Measurements from ENCODE around the gene RNF130. TPM values are rescaled to one million over a fixed set of nuclear protein-coding genes. Genes with fewer than 3 reads are reported as not detected.

The RNF130 gene
- total and polyA plus RNA-seq, 3 experiments from 2014 or later = 15.7 to 22.7 (median 15.9) TPM

DNA sequence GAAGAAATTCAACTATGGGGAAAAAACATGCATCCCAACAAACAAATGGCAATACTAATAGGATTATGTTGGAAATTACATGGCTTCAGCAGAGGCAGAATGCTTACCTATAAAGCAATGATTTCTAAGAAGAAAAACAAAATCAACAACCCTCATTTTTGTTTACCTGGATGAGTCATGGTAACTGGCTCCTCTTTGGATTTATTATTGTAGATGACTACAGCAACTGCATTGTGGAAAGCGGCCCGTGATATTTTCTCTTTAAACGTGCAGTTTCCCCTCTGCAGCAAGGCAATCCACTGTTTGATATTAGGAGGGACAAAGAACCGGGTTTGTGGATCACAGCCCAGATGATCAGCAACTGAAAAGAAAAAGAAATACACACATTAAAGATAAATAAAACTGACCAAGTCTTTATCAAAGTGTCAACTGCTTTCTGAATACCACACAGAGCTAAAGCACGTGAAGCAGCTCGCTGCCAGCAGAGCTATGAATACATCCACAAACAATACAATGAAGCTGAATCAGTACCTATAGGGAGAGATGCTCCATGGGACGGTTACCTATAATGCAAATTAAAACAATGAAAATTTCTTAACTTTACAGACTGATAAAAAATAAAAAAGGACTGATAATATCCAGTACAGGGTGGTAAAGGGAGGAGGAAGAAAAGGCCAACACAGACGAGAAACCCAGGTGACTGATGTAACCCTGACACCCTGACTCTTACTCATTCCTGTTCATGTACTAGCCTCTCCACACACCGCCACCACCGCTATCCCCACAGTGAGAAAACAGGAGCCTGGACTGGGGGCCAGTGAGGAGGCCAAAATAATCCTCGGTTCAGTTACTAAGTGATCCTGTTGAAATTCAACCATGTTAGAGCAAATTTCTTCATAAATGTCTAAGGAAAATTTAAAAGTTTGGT is 31.0 kb downstream of the RNF130 start:
- H3K36me3 Mint-ChIP-seq = peaks cover 14 to 40% (median 31%) of the 10 kb centered on the region in 3 donors
- CTCF ChIA-PET = no interaction called here
- Histone ChIP-seq H3K36me3 (ENCODE audit: insufficient read depth, low read length) (no peaks in the 10 kb centered on the region), H3K9me3 (ENCODE audit: low read length) (no peaks in the 10 kb centered on the region), H3K27me3 (ENCODE audit: insufficient read depth, low read length, poor library complexity, severe bottlenecking) (no peaks in the 10 kb centered on the region), H3K4me3 (ENCODE audit: low read length) (no peak overlapping the region), H3K27ac (ENCODE audit: low read depth, low read length) (no peak overlapping the region), H3K4me1 (ENCODE audit: insufficient read depth, low read length) (no peaks in the 10 kb centered on the region)
- H3K27ac Mint-ChIP-seq = peak overlapping the region in 1 of 8 donors; percentile 22
- H3K9me3 Mint-ChIP-seq = peaks cover 8 to 13% (median 12%) of the 10 kb centered on the region in 5 donors
- no peaks in the 10 kb centered on the region for H3K4me1 Mint-ChIP-seq
- no peaks in the 10 kb centered on the region for H3K27me3 Mint-ChIP-seq
- no peak for DNase-seq
- no peak overlapping the region for H3K4me3 Mint-ChIP-seq
- POLR2A ChIA-PET = no interaction called here

DNA sequence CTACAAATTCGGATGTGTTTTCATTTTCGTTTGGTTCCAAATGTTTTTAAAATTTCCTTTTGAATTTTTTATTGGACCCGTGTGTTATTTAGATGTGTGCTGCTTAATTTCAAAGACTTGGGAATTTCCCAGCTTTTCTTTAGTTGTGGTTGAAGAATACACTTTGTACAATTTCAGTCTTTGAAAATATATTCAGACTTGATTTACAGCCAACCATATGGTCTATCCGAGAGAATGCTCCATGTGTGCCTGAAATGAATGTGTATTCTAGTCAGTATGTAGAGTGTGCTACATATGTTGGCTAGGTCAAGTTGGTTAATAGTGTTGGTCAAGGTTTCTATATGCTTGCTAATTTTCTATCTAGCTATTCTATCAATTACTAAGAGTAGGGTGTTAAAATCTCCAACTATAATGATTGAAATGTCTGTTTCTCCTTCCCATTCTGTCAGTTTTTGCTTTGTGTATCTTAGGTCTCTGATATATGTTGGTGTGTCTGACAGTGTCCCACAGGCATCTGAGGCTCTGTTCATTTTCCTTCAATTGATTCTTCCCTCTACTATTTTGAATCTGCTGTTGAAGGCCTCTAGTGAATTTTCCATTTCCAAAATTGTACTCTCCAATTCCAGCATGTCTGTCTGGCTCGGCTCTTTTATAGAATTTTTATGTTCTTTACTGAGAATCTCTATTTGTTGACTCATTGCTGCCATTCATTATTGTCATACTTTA is 36.2 kb downstream of the RNF130 start:
- DNase-seq = no peak
- Histone ChIP-seq H3K4me1 (ENCODE audit: insufficient read depth, low read length) (no peaks in the 10 kb centered on the region), H3K9me3 (ENCODE audit: low read length) (no peaks in the 10 kb centered on the region), H3K4me3 (ENCODE audit: low read length) (no peak overlapping the region), H3K27ac (ENCODE audit: low read depth, low read length) (no peak overlapping the region), H3K36me3 (ENCODE audit: insufficient read depth, low read length) (no peaks in the 10 kb centered on the region), H3K27me3 (ENCODE audit: insufficient read depth, low read length, poor library complexity, severe bottlenecking) (no peaks in the 10 kb centered on the region)
- Mint-ChIP-seq H3K9me3 (peaks cover 14 to 26% (median 17%) of the 10 kb centered on the region in 5 donors), H3K36me3 (peaks cover 28 to 58% (median 57%) of the 10 kb centered on the region in 3 donors), H3K27ac (no peak overlapping the region), H3K4me3 (no peak overlapping the region), H3K4me1 (no peaks in the 10 kb centered on the region), H3K27me3 (no peaks in the 10 kb centered on the region)
- POLR2A ChIA-PET = no interaction called here
- CTCF ChIA-PET = no interaction called here

GRCh38 chr5:180034564-180034963 is 37.0 kb downstream of the RNF130 start:
- CTCF ChIA-PET = no interaction called here
- H3K4me3 Mint-ChIP-seq = no peak overlapping the region
- H3K36me3 Mint-ChIP-seq = peaks cover 27 to 58% (median 51%) of the 10 kb centered on the region in 3 donors
- H3K27ac Mint-ChIP-seq = no peak overlapping the region
- no peak overlapping the region for H3K27ac ChIP-seq (ENCODE audit: low read depth, low read length)
- no peaks in the 10 kb centered on the region for H3K36me3 ChIP-seq (ENCODE audit: insufficient read depth, low read length)
- H3K9me3 ChIP-seq (ENCODE audit: low read length) = no peaks in the 10 kb centered on the region
- POLR2A ChIA-PET = no interaction called here
- no peaks in the 10 kb centered on the region for H3K4me1 ChIP-seq (ENCODE audit: insufficient read depth, low read length)
- peaks cover 14 to 26% (median 17%) of the 10 kb centered on the region in 5 donors for H3K9me3 Mint-ChIP-seq
- no peaks in the 10 kb centered on the region for H3K27me3 ChIP-seq (ENCODE audit: insufficient read depth, low read length, poor library complexity, severe bottlenecking)
- H3K4me1 Mint-ChIP-seq = no peaks in the 10 kb centered on the region
- no peaks in the 10 kb centered on the region for H3K27me3 Mint-ChIP-seq
- H3K4me3 ChIP-seq (ENCODE audit: low read length) = no peak overlapping the region
- DNase-seq = no peak

DNA sequence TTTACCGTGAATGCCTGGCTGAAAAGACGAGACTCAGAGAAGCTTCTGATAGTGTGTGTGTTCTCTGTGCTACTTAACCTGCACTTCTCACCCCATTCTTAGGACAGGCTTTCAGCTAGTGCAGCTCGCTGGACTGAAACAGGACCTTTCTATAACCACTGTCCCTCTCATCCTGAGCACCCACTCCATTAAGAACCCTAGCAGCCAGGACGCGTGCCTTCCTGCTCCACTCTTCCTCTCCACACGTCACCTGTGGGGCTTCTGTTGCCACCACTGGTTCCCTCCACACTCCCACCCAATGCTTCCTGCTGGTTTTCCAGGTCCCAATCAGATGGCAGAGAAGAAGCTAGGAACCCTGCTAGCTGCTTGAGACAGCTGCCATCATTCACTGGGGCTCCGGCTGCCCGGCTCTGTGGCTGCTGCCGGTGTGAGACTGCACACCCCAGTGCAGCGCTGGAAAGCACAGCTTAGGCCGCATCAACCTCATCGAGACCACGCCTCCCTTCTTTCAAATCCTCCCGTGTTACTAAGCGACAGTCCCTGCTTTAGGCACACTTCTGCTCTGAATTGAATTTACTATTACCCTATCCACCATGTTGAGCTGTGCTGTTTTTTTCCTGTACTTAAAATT is 44.0 kb downstream of the RNF130 start:
- no peak overlapping the region for H3K4me3 ChIP-seq (ENCODE audit: low read length)
- CTCF ChIA-PET = no interaction called here
- Mint-ChIP-seq H3K9me3 (no peaks in the 10 kb centered on the region), H3K36me3 (peaks cover 3 to 6% (median 5%) of the 10 kb centered on the region in 3 donors), H3K4me3 (no peak overlapping the region), H3K4me1 (no peaks in the 10 kb centered on the region), H3K27me3 (peaks cover 0 to 3% of the 10 kb centered on the region in 2 donors), H3K27ac (peak overlapping the region in 4 of 8 donors; percentile 4 to 18 (median 14))
- H3K36me3 ChIP-seq (ENCODE audit: insufficient read depth, low read length) = no peaks in the 10 kb centered on the region
- DNase-seq = no peak
- POLR2A ChIA-PET = no interaction called here
- H3K27me3 ChIP-seq (ENCODE audit: insufficient read depth, low read length, poor library complexity, severe bottlenecking) = no peaks in the 10 kb centered on the region
- no peaks in the 10 kb centered on the region for H3K4me1 ChIP-seq (ENCODE audit: insufficient read depth, low read length)
- H3K27ac ChIP-seq (ENCODE audit: low read depth, low read length) = no peak overlapping the region
- H3K9me3 ChIP-seq (ENCODE audit: low read length) = no peaks in the 10 kb centered on the region

DNA sequence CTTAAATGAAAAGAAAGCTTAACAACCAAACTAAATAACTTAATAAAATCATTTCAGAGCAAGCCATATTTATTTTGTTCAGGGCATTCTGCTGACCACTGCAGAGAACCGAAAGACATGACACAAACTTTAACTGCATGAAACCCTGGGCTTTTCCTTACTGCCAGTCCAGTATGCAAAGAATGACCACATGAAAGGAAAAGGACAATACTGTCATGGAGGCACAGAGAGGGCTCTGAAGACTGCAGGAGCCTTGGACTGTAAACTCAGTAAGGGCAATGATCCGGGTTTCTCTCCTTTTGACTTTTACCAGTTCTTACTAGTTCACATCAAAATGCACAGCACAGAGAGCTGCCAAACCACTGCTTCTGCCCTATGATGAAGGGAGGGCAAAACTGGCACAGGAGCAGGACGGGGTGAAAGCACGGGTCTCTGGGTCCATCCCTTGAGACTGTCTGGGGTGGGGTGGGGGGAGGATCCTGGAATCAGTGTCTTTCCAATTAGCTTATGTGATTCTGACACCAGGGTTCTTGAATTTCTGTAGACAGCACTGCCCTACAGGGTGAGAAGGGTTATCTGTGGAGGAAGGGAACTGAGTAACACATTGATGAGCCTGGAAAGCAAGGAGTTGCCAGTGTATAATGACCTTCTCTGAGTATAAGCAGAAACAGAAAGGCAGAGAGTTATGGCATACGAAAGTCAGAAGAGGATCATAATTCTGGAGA is 44.7 kb downstream of the RNF130 start:
- Mint-ChIP-seq H3K27ac (peak overlapping the region in 3 of 8 donors; percentile 23 to 67 (median 37)), H3K4me1 (no peaks in the 10 kb centered on the region), H3K9me3 (no peaks in the 10 kb centered on the region), H3K4me3 (no peak overlapping the region), H3K36me3 (peaks cover 0 to 6% (median 1%) of the 10 kb centered on the region in 3 donors), H3K27me3 (peaks cover 0 to 3% of the 10 kb centered on the region in 2 donors)
- no peaks in the 10 kb centered on the region for H3K27me3 ChIP-seq (ENCODE audit: insufficient read depth, low read length, poor library complexity, severe bottlenecking)
- H3K9me3 ChIP-seq (ENCODE audit: low read length) = no peaks in the 10 kb centered on the region
- CTCF ChIA-PET = no interaction called here
- no peak overlapping the region for H3K27ac ChIP-seq (ENCODE audit: low read depth, low read length)
- no peaks in the 10 kb centered on the region for H3K36me3 ChIP-seq (ENCODE audit: insufficient read depth, low read length)
- no peak overlapping the region for H3K4me3 ChIP-seq (ENCODE audit: low read length)
- POLR2A ChIA-PET = no interaction called here
- DNase-seq = no peak
- H3K4me1 ChIP-seq (ENCODE audit: insufficient read depth, low read length) = no peaks in the 10 kb centered on the region

- Histone ChIP-seq H3K9me3 (ENCODE audit: low read length) (no peaks in the 10 kb centered on the region), H3K27ac (ENCODE audit: low read depth, low read length) (no peak overlapping the region), H3K36me3 (ENCODE audit: insufficient read depth, low read length) (no peaks in the 10 kb centered on the region), H3K4me1 (ENCODE audit: insufficient read depth, low read length) (no peaks in the 10 kb centered on the region), H3K4me3 (ENCODE audit: low read length) (no peak overlapping the region), H3K27me3 (ENCODE audit: insufficient read depth, low read length, poor library complexity, severe bottlenecking) (no peaks in the 10 kb centered on the region)
- DNase-seq = no peak
- Mint-ChIP-seq H3K9me3 (no peaks in the 10 kb centered on the region), H3K36me3 (peaks cover 0 to 3% (median 2%) of the 10 kb centered on the region in 3 donors), H3K4me3 (no peak overlapping the region), H3K27ac (no peak overlapping the region), H3K4me1 (no peaks in the 10 kb centered on the region), H3K27me3 (peaks cover 0 to 3% of the 10 kb centered on the region in 2 donors)
- CTCF ChIA-PET = no interaction called here
- POLR2A ChIA-PET = no interaction called here
Measured at GRCh38 chr5:180026320-180026719, 45.2 kb downstream of the RNF130 start.

- ChIA-PET POLR2A (no interaction called here), CTCF (no interaction called here)
- no peak for DNase-seq
- peaks cover 0 to 6% (median 0%) of the 10 kb centered on the region in 3 donors for H3K4me1 Mint-ChIP-seq
- H3K36me3 Mint-ChIP-seq = peaks cover 4 to 20% (median 12%) of the 10 kb centered on the region in 3 donors
- Histone ChIP-seq H3K36me3 (ENCODE audit: insufficient read depth, low read length) (no peaks in the 10 kb centered on the region), H3K9me3 (ENCODE audit: low read length) (no peaks in the 10 kb centered on the region), H3K4me3 (ENCODE audit: low read length) (no peak overlapping the region), H3K4me1 (ENCODE audit: insufficient read depth, low read length) (no peaks in the 10 kb centered on the region), H3K27me3 (ENCODE audit: insufficient read depth, low read length, poor library complexity, severe bottlenecking) (no peaks in the 10 kb centered on the region), H3K27ac (ENCODE audit: low read depth, low read length) (no peak overlapping the region)
- H3K4me3 Mint-ChIP-seq = no peak overlapping the region
- peaks cover 0 to 3% of the 10 kb centered on the region in 2 donors for H3K27me3 Mint-ChIP-seq
- no peak overlapping the region for H3K27ac Mint-ChIP-seq
- H3K9me3 Mint-ChIP-seq = peaks cover 0 to 2% (median 0%) of the 10 kb centered on the region in 5 donors
Measured at GRCh38 chr5:180021900-180022299, 49.7 kb downstream of the RNF130 start.
